Sigmoid colon (tissue), 7 donors: Measurements from ENCODE around the gene PIAS1. TPM values are rescaled to one million over a fixed set of nuclear protein-coding genes. Genes with fewer than 3 reads are reported as not detected.

ENCODE experiments used
- DNase-seq: peaks from one replicate; pipeline ENCODE4 v3.0.0-alpha.2; 2019
- H3K27ac ChIP-seq, 4 donors: fragments of 200-600 bp; sonication (generic); one replicate each; pipeline ENCODE4 v1.5.1; 2016 to 2019; ENCODE audit warnings: mild to moderate bottlenecking in 1 of 4
- H3K27me3 ChIP-seq, 3 donors: fragments of 200-600 bp; sonication (generic); one replicate each; pipeline ENCODE4 v1.5.1; 2019; ENCODE audit warnings: mild to moderate bottlenecking in 1 of 3
- H3K36me3 ChIP-seq, 4 donors: fragments of 200-600 bp; sonication (generic); one replicate each; pipeline ENCODE4 v1.5.1; 2016 to 2019
- H3K4me1 ChIP-seq, 4 donors: fragments of 200-600 bp; sonication (generic); one replicate each; pipeline ENCODE4 v1.5.1; 2017 to 2019
- H3K4me3 ChIP-seq, 4 donors: fragments of 200-600 bp; sonication (generic); one replicate each; pipeline ENCODE4 v1.5.1; 2017 to 2019; ENCODE audit warnings: mild to moderate bottlenecking in 2 of 4, moderate library complexity in 1 of 4
- H3K9me3 ChIP-seq, 4 donors: fragments of 200-600 bp in 3 of 4; sonication (generic) in 3 of 4; one replicate each; pipeline versions ENCODE4 v1.5.1 to v1.6.1; 2013 to 2019
- EP300 ChIP-seq, 4 donors: sonication (generic); formaldehyde crosslinking; IDR thresholded peaks; one replicate each; pipeline ENCODE4 v1.6.1; 2017; ENCODE audit warnings: antibody characterized with exemption in 4 of 4
- POLR2A ChIP-seq, 2 donors: fragments of 450-650 bp; IDR thresholded peaks; one replicate each; pipeline ENCODE4 v1.6.1; 2016; ENCODE audit warnings: antibody characterized with exemption in 2 of 2, mild to moderate bottlenecking in 2 of 2, moderate library complexity in 2 of 2
- POLR2AphosphoS5 ChIP-seq, 4 donors: sonication (generic); formaldehyde crosslinking; IDR thresholded peaks; one replicate each; pipeline ENCODE4 v1.6.1; 2017; ENCODE audit warnings: antibody characterized with exemption in 4 of 4
- WGBS, 2 donors: extraction: QIAGEN DNeasy Blood & Tissue Kit; methylation state at CpG; one replicate each; pipeline ENCODE4 v1.1.7; 2013; 5-methylcytosine and 5-hydroxymethylcytosine counted together
- intact Hi-C: fragments of 100-400 bp; cut with DNase I; formaldehyde crosslinking; loops from one replicate; pipeline ENCODE4 v1.15.1; 2023
- polyA plus RNA-seq, 3 donors: library from polyadenylated mRNA; stranded (reverse); fragments of 200-250 nt; gene quantifications; one replicate each; pipeline ENCODE4 v1.2.3, GENCODE V29; 2013
- total RNA-seq, 4 donors: library from RNA; depleted of rRNA; stranded (reverse); fragments of >200 nt; gene quantifications; one replicate each; pipeline ENCODE4 v1.1.0, GENCODE V29; 2016
- TF ChIP-seq, protein P1 (sequence below), 4 experiments: fragments of 450-650 bp in 3 of 4; fragments of 200-600 bp in 1 of 4; IDR thresholded peaks; one replicate each; pipeline ENCODE4 v1.5.1; 2016 to 2019; ENCODE audit warnings: antibody characterized with exemption in 4 of 4, mild to moderate bottlenecking in 3 of 4, moderate library complexity in 2 of 4
- donor health status: healthy with polysubstance abuse.
- donor health status: Bipolar disorder and iron deficiency.
- donor health status: healthy.

The PIAS1 gene
- total and polyA plus RNA-seq, 7 donors: 7.2 to 75.4 (median 55.9) TPM

GRCh38 chr15:68228971-68229385, 174.9 kb downstream of the PIAS1 start:
- WGBS, 2 donors: 0 to 1% methylated on average over 39 of the region's 39 CpGs
- DNase-seq: no peak
- no peaks in the 10 kb centered on the region for H3K9me3 ChIP-seq
- peak overlapping the region; percentile 79 to 89 (median 84) for H3K27ac ChIP-seq
- no peaks in the 10 kb centered on the region for H3K36me3 ChIP-seq
- H3K27me3 ChIP-seq: no peaks in the 10 kb centered on the region
- H3K4me1 ChIP-seq: peaks cover 0 to 25% (median 23%) of the 10 kb centered on the region in 4 donors
- intact Hi-C loops: no loop called here
- TF ChIP-seq POLR2AphosphoS5 (IDR thresholded peaks at IDR 0.05) (no peak), POLR2A (IDR thresholded peaks at IDR 0.05) (no peak), EP300 (IDR thresholded peaks at IDR 0.05) (no peak)
- TF ChIP-seq, protein P1, sequence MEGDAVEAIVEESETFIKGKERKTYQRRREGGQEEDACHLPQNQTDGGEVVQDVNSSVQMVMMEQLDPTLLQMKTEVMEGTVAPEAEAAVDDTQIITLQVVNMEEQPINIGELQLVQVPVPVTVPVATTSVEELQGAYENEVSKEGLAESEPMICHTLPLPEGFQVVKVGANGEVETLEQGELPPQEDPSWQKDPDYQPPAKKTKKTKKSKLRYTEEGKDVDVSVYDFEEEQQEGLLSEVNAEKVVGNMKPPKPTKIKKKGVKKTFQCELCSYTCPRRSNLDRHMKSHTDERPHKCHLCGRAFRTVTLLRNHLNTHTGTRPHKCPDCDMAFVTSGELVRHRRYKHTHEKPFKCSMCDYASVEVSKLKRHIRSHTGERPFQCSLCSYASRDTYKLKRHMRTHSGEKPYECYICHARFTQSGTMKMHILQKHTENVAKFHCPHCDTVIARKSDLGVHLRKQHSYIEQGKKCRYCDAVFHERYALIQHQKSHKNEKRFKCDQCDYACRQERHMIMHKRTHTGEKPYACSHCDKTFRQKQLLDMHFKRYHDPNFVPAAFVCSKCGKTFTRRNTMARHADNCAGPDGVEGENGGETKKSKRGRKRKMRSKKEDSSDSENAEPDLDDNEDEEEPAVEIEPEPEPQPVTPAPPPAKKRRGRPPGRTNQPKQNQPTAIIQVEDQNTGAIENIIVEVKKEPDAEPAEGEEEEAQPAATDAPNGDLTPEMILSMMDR (IDR thresholded peaks at IDR 0.05): no peak
- H3K4me3 ChIP-seq: peak overlapping the region; percentile 66 to 94 (median 69)

DNA sequence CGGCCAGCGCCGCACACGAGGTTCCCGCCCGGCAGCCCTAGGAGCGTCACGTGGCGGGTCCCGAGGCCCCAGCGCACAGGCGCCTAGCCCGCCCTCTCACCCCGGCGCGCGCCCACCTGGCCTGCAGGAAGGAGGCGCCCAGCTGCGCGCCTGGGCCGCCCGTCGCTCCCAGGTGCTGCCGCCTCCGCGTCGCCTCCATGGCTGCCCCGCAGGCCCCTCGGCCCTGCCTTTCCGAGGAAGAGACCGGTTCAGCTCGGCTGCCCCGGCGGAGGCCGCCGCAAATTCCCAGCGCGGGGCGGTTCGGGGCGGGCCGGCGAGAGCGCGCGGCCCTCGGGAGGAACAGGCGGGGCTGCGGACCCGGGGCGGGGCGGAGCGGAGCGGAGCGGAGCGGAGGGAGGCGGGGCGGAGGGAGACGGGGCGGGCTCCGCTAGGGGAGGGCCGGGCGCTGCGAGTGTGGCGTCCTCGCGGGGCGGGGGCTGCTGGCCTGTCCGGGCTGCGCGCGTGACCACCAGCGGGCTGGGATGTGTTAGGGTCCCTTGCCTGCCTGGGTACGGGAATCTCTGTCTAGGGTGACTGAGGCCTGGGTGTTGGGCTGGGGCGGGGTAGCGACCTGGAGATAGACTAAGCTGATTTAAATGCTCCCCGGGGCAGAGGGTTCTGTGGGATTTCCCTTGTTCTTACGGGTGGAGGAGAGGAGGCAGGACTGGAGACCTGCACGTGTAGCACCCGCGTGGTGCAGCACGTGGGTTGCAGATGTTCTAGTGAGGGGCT, 175.5 kb downstream of the PIAS1 start, which contains the start of gene CLN6:
CLN6 (minus strand) TSS at position 343 of the 771 bp plus-strand sequence; CDS start at position 199, 144 bp downstream.
- 1% methylated on average over 82 of the region's 82 CpGs for WGBS, 2 donors
- no peaks in the 10 kb centered on the region for H3K36me3 ChIP-seq
- H3K9me3 ChIP-seq: no peaks in the 10 kb centered on the region
- peaks cover 0 to 25% (median 23%) of the 10 kb centered on the region in 4 donors for H3K4me1 ChIP-seq
- DNase-seq: peak; percentile 90
- peak within 1 kb of the TSS; percentile 79 to 89 (median 84) for H3K27ac ChIP-seq
- H3K27me3 ChIP-seq: no peaks in the 10 kb centered on the region
- intact Hi-C loops: loop anchor here (5.0 kb wide), 1 partner anchor 707 kb away; the partner anchor contains the start of gene C15orf61
- peak within 1 kb of the TSS; percentile 66 to 94 (median 69) for H3K4me3 ChIP-seq
- peak in 3 of 4 donors; percentile 16 to 35 (median 29) for TF ChIP-seq POLR2AphosphoS5 (IDR thresholded peaks at IDR 0.05)
- TF ChIP-seq EP300 (IDR thresholded peaks at IDR 0.05): no peak

DNA sequence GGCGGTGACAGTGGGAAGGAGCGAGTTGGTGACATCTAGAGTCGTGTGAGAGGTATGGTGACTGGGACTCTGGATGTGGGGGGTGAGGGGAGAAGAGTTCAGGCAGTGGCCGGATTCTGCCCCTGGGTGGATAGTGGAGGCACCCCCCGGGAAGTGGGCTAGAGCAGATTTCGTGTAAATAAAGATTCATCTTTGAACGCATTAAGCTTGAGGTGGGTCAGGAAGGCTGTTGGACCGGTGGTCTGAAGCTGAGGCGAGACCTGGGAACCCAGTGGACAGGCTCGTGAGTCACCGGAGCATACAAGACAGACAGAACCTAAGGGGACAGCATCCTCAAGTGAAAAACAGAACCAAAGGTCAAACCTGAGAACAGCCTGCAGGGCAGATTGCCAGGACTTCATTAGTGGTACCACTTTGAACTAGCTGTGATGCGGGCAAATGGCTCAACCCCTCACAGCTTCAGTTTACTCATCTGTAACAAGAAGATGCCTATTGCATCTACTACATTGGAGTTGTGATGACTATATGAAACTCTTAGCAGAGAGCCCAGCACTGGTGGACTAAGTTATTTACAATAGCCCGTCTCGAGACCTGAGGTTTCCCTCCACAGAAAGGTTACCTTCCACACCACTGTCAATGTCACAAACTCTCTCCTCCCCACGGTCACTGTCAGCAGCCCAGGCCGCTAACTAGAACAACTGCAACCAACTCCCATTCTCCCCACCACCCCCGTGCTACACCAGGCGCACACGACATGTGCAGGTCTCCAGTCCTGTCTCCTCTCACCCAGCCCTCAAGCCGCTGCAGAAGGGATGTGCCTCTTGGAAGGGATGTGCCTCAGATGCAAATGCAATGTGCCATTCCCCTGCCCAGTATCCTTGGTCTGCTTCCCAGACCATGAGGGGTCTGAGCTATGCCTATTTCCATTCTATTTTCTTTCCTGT, 176.3 kb downstream of the PIAS1 start:
- peaks cover 0 to 25% (median 23%) of the 10 kb centered on the region in 4 donors for H3K4me1 ChIP-seq
- peak overlapping the region; percentile 79 to 89 (median 84) for H3K27ac ChIP-seq
- 57 to 58% methylated on average over 20 of the region's 20 CpGs for WGBS, 2 donors
- H3K9me3 ChIP-seq: no peaks in the 10 kb centered on the region
- no peak for DNase-seq
- peak overlapping the region; percentile 66 to 94 (median 69) for H3K4me3 ChIP-seq
- intact Hi-C loops: loop anchor here (5.0 kb wide), 1 partner anchor 708 kb away; the partner anchor contains the start of gene C15orf61
- TF ChIP-seq POLR2A (IDR thresholded peaks at IDR 0.05): no peak
- no peaks in the 10 kb centered on the region for H3K36me3 ChIP-seq
- H3K27me3 ChIP-seq: no peaks in the 10 kb centered on the region

DNA sequence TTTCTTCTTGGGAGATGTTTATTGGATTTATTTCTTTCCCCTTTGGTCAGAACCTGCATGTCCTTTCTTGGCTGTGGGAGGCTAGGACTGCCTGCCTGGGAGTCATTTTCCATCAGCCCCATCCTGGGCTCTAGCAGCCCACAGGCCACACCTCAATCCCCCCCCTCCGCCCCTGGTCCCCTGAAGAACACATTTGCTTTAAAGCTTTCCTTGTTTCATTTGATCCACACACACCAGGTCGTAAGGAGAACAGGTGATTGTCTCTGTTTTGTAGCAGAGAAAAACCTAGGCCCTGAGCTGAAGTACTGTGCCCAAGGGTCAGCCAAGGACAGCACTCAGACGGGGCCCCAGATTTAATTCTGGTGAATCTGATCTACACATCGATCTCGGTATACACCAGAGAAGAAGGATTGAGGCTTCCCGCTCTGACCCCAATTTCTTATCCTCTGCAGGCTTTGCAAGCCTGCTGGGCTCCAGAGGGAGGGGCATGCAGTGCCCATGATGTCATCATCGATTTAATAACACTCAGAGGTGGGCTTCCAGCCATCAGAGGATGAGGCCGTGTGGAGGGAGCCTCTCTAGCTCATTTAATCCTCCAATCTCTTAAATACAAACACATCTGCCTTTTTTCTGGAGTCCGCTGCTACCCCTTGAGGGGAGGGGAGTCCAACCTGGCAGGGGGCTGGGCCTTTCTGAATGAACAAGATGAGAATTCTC, 177.1 kb downstream of the PIAS1 start:
- H3K4me3 ChIP-seq: no peak overlapping the region
- no peaks in the 10 kb centered on the region for H3K9me3 ChIP-seq
- H3K4me1 ChIP-seq: peaks cover 0 to 25% (median 23%) of the 10 kb centered on the region in 4 donors
- no peaks in the 10 kb centered on the region for H3K36me3 ChIP-seq
- 85 to 87% methylated on average over 9 of the region's 9 CpGs for WGBS, 2 donors
- no peak overlapping the region for H3K27ac ChIP-seq
- no peak for DNase-seq
- H3K27me3 ChIP-seq: no peaks in the 10 kb centered on the region
- TF ChIP-seq POLR2AphosphoS5 (IDR thresholded peaks at IDR 0.05) (no peak), EP300 (IDR thresholded peaks at IDR 0.05) (no peak), POLR2A (IDR thresholded peaks at IDR 0.05) (no peak)
- TF ChIP-seq, protein P1 (IDR thresholded peaks at IDR 0.05): no peak
- intact Hi-C loops: loop anchor here (5.0 kb wide), 1 partner anchor 709 kb away; the partner anchor contains the start of gene C15orf61

DNA sequence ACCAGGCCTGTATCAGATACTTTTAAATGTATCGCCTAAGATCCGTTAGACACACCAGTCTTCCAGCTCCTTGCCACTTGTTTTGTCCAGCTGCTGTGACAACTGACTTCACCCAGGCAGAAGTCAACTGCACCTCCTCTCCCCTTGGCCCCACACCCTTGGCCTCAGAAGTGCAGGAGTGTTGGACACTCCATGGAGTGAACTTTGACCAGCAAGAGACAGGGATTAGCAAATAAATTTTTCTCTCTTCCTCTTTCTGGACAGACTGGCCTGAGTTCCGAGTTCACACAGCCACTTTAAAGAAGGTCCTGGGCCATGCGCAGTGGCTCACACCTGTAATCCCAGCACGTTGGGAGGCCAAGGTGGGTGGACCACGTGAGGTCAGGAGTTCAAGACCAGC, 178.3 kb downstream of the PIAS1 start:
- no peaks in the 10 kb centered on the region for H3K36me3 ChIP-seq
- H3K27me3 ChIP-seq: no peaks in the 10 kb centered on the region
- intact Hi-C loops: loop anchor here (5.0 kb wide), 1 partner anchor 710 kb away; the partner anchor contains the start of gene C15orf61
- no peaks in the 10 kb centered on the region for H3K9me3 ChIP-seq
- no peak overlapping the region for H3K27ac ChIP-seq
- DNase-seq: no peak
- 60 to 80% methylated on average over 6 of the region's 6 CpGs for WGBS, 2 donors
- H3K4me1 ChIP-seq: peaks cover 0 to 23% (median 22%) of the 10 kb centered on the region in 4 donors
- TF ChIP-seq, protein P1 (IDR thresholded peaks at IDR 0.05): no peak
- TF ChIP-seq POLR2AphosphoS5 (IDR thresholded peaks at IDR 0.05) (no peak), POLR2A (IDR thresholded peaks at IDR 0.05) (no peak), EP300 (IDR thresholded peaks at IDR 0.05) (no peak)
- no peak overlapping the region for H3K4me3 ChIP-seq
